ENCODE results near the gene LRP2BP.

GRCh38 chr4:185371702-185372101 lies 24.0 kb downstream of the LRP2BP start:
- TF ChIP-seq ZNF704 (CRISPR knock-in tag; IDR thresholded peaks at IDR 0.05; ENCODE audit: borderline replicate concordance): no peak
- TF ChIP-seq FOSL2 (CRISPR knock-in tag; IDR thresholded peaks at IDR 0.05): no peak
- no peak for TF ChIP-seq MLLT10 (CRISPR knock-in tag; IDR thresholded peaks at IDR 0.05)
- no peak for TF ChIP-seq ZNF10 (CRISPR knock-in tag; IDR thresholded peaks at IDR 0.05; ENCODE audit: borderline replicate concordance, low read depth)
- no peak for TF ChIP-seq FOXO4 (CRISPR knock-in tag; conservative IDR thresholded peaks at IDR 0.05)
- no peak for TF ChIP-seq ETV6 (CRISPR knock-in tag; conservative IDR thresholded peaks at IDR 0.05)
- TF ChIP-seq ZBTB4 (CRISPR knock-in tag; IDR thresholded peaks at IDR 0.05; ENCODE audit: borderline replicate concordance): no peak

Data from HepG2 (cell line).